Colon (tissue), 2 donors: ENCODE data around the gene IGFLR1.

ENCODE experiments used
- FAIRE-seq: peaks from 2 replicates; lab custom pipeline; 2012; peaks lifted over from hg19 to GRCh38; lab: Jason Lieb, UNC
- donor health status: control.
- donor health status: control.

IGFLR1 gene

DNA sequence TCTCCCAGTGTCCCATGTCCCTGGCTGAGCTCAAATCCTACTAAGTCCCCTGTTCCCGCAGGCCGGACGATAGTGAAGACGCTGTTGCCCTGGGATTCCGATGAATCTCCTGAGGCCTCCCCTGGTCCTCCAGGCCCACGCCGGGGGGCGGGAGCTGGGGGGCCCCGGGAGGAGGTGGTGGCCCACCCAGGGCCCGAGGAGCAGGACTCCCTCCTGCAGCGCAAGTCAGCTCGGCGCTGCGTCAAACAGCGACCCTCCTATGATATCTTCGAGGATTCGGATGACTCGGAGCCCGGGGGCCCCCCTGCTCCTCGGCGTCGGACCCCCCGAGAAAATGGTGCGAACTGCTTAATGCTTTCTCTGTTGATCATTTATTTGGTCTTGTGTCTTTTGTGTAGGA, 18.6 kb downstream of the IGFLR1 start:
- no peak for FAIRE-seq

- no peak for FAIRE-seq
Observed at GRCh38 chr19:35722897-35723296, 19.4 kb downstream of the IGFLR1 start.

- FAIRE-seq, result no peak
Observed at GRCh38 chr19:35722461-35722860, 19.8 kb downstream of the IGFLR1 start.

GRCh38 chr19:35721374-35721773, 20.9 kb downstream of the IGFLR1 start:
- no peak for FAIRE-seq

GRCh38 chr19:35720648-35721047, 21.6 kb downstream of the IGFLR1 start:
- no peak for FAIRE-seq

DNA sequence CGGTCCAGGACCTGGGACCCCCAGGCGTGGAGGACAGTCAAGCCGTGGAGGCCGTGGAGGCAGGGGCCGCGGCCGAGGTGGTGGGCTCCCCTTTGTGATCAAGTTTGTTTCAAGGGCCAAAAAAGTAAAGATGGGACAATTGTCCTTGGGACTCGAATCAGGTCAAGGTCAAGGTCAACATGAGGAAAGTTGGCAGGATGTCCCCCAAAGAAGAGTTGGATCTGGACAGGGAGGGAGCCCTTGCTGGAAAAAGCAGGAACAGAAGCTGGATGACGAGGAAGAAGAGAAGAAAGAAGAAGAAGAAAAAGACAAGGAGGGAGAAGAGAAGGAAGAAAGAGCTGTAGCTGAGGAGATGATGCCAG, 22.1 kb downstream of the IGFLR1 start:
- FAIRE-seq, result no peak

- no peak for FAIRE-seq
Observed at GRCh38 chr19:35719402-35720162, 22.7 kb downstream of the IGFLR1 start.

- FAIRE-seq, result no peak
Observed at GRCh38 chr19:35718345-35719041, 23.8 kb downstream of the IGFLR1 start.

- no peak for FAIRE-seq
Observed at GRCh38 chr19:35717665-35718344, 24.4 kb downstream of the IGFLR1 start, which contains the start of gene KMT2B. KMT2B (plus strand) TSS chr19:35718003; CDS start chr19:35718019, 16 bp downstream.

GRCh38 chr19:35716801-35717664, 25.2 kb downstream of the IGFLR1 start:
- no peak for FAIRE-seq

GRCh38 chr19:35715981-35716800, 26.1 kb downstream of the IGFLR1 start:
- FAIRE-seq, result no peak

DNA sequence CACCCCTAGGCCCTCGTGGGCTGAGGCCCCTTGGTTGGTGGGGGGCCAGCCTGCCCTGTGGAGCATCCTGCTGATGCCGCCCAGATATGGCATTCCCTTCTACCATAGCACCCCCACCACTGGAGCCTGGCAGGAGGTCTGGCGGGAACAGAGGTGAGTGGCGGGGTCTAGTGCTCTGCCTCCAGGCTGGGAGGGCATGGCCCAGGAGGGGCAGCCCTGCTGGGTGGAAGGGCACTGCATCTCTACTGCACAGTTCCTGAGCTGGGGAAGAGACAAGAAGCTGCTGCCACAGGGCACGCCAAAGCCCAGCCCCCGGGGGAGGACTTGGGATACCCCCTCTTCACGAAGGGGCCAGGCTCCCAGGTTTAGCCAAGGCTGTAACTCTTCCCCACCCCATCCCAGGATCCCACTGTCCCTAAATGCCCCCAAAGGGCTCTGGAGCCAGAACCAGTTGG, 26.9 kb downstream of the IGFLR1 start:
- FAIRE-seq, result no peak

- FAIRE-seq, result no peak
Observed at GRCh38 chr19:35714601-35715354, 27.5 kb downstream of the IGFLR1 start.

DNA sequence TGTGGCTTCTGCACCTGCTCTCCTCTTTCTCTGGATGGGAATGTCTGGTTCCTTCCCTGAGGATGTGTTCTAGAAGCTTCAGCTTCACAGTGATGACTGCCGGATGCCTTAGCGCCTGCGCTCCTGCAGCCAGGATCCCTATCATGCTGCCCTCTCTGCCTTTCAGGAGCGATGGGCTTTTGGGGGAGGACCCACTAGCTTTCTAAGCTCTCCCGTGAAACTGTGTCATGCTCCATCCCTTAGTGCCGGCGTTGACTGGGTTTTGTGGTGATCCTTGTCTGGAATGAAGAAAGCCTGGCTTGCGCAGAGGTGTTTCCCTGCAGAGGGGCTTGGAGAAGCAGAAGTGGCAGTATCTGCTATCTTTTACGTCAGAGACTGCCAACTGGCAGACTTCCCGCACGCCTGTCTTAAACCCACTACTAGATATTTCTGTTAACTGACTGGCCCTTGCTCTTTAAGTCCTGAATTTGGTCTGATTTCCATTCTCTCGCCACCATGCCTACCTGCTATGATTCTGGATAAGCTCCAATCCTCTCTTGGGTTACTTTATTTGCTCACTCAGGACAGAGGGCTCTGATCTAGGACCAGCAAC, 28.3 kb downstream of the IGFLR1 start:
- FAIRE-seq, result no peak

- no peak for FAIRE-seq
Observed at GRCh38 chr19:35713506-35713850, 28.8 kb downstream of the IGFLR1 start.

GRCh38 chr19:35712567-35713505, 29.4 kb downstream of the IGFLR1 start:
- no peak for FAIRE-seq

- FAIRE-seq, result no peak
Observed at GRCh38 chr19:35710784-35711723, 31.2 kb downstream of the IGFLR1 start.

DNA sequence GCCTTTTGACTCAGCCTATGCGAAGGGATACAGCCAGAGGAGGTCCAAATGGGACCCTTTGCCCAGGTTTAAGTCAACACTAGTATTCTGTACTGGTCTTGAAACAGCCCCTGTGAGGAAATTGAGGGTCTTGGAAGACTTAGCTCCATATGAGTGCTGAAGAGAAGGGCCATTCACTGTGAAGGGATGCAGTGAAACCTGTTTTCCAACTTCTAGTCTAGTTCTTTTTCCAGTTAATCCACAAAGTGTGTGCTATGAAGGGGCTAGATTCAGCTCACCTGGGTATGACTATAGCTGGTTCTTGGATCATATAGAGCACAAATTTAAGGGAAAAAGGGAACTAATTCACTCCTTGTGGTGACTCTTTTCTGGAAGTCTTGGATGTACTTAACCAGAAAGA, 33.9 kb downstream of the IGFLR1 start:
- FAIRE-seq, result no peak
